ENCODE measurements around the gene SVIL. TPM values are rescaled to one million over a fixed set of nuclear protein-coding genes. Genes with fewer than 3 reads are reported as not detected.
A peak's percentile ranks its signal among the peaks of the same experiment; 100 is the strongest.
"Not testable (repeated sequence)": the region's sequence is repeated elsewhere in the genome, so short reads cannot be mapped to it uniquely, and the experiment has no call there.

Gene SVIL
- total RNA-seq, 4 donors from 2014 or later = 1,040 to 1,354 (median 1,121) TPM

DNA sequence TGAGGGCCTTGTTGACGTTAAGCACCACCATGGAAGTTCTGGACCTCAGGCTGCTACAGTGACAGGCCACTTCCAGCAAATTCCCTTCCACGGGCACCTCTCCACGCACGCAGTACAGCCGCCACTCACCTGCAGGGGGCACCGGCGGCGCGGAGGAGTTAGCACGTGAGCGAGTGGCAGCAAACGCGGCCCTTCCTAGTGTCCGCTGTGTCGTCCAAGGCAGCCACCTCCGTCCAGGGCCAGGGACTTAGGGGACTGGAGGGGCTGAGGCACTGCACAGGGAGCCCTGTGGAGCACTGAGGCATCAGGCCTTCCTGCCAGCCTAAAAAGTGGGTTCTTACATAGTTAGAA, 164.4 kb downstream of the SVIL start:
- H3K27ac ChIP-seq = peak overlapping the region; percentile 69 to 86 (median 82)

DNA sequence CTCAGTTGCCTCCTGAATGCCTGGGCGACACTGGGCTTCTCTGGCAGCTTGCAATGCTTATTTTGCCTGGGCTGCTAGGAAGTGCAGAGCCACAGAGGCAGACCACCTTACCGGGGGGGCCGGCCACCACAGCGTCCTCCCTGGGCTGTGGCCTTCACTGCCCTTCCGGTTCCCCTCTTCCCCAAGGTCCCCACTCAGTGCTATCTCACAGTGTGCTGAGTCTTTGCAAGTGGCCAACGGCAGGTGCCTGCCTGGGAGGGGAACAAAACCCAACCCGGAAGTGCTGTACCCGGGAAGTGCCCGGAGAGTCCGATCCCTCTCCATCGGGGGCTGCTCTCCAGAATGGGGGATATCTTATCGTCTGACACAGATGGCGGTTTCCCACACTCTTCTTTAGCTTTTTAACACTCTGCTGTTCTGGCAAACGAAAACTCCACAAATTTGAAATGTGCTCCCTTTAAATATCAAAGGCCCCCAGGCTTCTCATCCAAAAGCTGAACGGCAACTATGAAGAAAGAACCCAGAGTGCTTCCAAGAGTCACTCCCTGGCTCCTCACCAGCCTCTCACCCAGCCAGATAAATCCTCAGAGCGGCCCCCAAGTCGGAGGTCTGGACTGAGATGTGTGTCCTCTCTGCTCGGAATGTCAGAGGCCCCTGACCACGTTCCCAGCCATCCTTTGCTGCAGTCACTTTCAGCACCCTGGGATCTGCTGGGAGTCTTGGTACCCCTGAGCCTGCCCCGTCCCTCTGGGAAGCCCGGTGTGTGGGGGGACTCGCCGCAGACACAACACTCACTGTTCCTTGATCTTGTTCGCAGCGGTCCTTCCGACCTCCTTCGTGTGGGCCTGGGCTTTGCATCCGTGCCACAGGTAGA, 165.1 kb downstream of the SVIL start:
- ATAC-seq (no peak), DNase-seq (peak in 1 of 2 donors; percentile 26)
- in situ Hi-C loops (cut with MboI; ENCODE audit: low sequenced_read_pairs in 4 of 4) = no loop called here
- TF ChIP-seq, protein P1, sequence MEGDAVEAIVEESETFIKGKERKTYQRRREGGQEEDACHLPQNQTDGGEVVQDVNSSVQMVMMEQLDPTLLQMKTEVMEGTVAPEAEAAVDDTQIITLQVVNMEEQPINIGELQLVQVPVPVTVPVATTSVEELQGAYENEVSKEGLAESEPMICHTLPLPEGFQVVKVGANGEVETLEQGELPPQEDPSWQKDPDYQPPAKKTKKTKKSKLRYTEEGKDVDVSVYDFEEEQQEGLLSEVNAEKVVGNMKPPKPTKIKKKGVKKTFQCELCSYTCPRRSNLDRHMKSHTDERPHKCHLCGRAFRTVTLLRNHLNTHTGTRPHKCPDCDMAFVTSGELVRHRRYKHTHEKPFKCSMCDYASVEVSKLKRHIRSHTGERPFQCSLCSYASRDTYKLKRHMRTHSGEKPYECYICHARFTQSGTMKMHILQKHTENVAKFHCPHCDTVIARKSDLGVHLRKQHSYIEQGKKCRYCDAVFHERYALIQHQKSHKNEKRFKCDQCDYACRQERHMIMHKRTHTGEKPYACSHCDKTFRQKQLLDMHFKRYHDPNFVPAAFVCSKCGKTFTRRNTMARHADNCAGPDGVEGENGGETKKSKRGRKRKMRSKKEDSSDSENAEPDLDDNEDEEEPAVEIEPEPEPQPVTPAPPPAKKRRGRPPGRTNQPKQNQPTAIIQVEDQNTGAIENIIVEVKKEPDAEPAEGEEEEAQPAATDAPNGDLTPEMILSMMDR (IDR thresholded peaks at IDR 0.05 in 4 of 5, conservative IDR thresholded peaks at IDR 0.05 in 1 of 5) = no peak
- no peak for TF ChIP-seq POLR2A (IDR thresholded peaks at IDR 0.05)
- Histone ChIP-seq H3K4me1 (peaks cover 64 to 73% of the 10 kb centered on the region in 2 donors), H3K4me3 (no peak overlapping the region), H3K27ac (peak overlapping the region; percentile 69 to 86 (median 82)), H3K27me3 (no peaks in the 10 kb centered on the region), H3K9me3 (no peaks in the 10 kb centered on the region), H3K36me3 (peaks cover 0 to 95% of the 10 kb centered on the region in 2 donors)
- intact Hi-C loops (cut with DNase I; ENCODE audit: low total_unique reads) = no loop called here

More for the DNA sequence above, 164.4 kb downstream of the SVIL start:
- intact Hi-C loops (cut with DNase I; ENCODE audit: low total_unique reads) (no loop called here), in situ Hi-C loops (cut with MboI; ENCODE audit: low sequenced_read_pairs in 4 of 4) (no loop called here)
- TF ChIP-seq POLR2A (IDR thresholded peaks at IDR 0.05) = no peak
- TF ChIP-seq, protein P1 (IDR thresholded peaks at IDR 0.05 in 4 of 5, conservative IDR thresholded peaks at IDR 0.05 in 1 of 5) = peak; percentile 12 to 62 (median 59)
- H3K27me3 ChIP-seq = no peaks in the 10 kb centered on the region
- no peak overlapping the region for H3K4me3 ChIP-seq
- H3K4me1 ChIP-seq = peaks cover 65 to 74% of the 10 kb centered on the region in 2 donors
- ATAC-seq = peak in 1 of 2 donors; percentile 4
- H3K9me3 ChIP-seq = no peaks in the 10 kb centered on the region
- DNase-seq = peak in 1 of 2 donors; percentile 61
- H3K36me3 ChIP-seq = peaks cover 0 to 94% of the 10 kb centered on the region in 2 donors

DNA sequence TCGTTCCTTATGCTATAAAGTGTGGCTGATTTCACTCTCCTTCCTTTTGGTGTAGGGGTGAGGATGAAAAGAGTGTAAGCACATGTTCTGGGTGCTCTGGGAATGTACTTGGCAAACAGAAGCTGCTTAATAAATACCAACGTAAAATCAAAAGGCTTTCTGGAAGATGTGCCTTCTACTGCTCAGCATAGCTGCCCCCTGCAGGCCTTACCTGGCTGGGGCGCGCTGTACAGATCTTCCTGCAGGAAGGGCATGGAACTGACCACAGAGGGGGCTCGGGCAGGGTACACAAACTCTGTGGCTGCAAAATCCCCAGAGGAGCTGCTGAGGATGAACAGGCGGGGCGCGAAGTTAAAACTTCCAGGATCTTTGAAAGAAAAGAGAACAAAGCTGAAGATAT, 169.4 kb downstream of the SVIL start:
- TF ChIP-seq, protein P1 (IDR thresholded peaks at IDR 0.05 in 4 of 5, conservative IDR thresholded peaks at IDR 0.05 in 1 of 5) = peak in 3 of 5 experiments; percentile 27 to 51 (median 33)
- no peak for TF ChIP-seq POLR2A (IDR thresholded peaks at IDR 0.05)
- in situ Hi-C loops (cut with MboI; ENCODE audit: low sequenced_read_pairs in 4 of 4) (no loop called here), intact Hi-C loops (cut with DNase I; ENCODE audit: low total_unique reads) (no loop called here)
- no peaks in the 10 kb centered on the region for H3K27me3 ChIP-seq
- H3K36me3 ChIP-seq = peaks cover 8 to 93% of the 10 kb centered on the region in 2 donors
- peaks cover 43 to 46% of the 10 kb centered on the region in 2 donors for H3K4me1 ChIP-seq
- H3K4me3 ChIP-seq = no peak overlapping the region
- H3K27ac ChIP-seq = peak overlapping the region; percentile 73 to 86 (median 83)
- DNase-seq (no peak), ATAC-seq (no peak)
- no peaks in the 10 kb centered on the region for H3K9me3 ChIP-seq

DNA sequence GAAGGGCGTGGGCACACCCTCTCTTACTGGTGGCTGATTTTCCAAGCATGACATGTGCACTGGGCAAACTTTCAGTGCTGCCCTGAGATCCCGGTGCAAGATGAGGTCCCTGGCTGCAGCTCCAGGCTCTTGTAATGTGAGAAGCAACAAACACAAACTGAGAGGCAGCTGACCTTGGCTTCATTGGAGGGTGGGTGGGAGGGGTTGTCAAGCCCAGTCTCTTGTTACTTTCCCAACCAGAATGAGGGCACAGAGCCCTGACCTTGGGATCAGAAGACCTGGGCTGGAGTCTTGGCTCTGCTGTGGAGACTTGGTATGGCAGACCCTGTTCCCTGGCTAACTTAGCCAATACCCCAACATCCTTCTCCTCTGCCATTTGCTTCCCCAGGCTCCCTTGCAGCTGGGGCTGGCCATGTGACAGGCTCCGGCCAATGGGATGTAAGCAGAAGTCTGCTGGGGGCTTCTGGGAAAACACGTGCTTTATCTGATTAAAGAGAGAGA, 170.1 kb downstream of the SVIL start:
- H3K27ac ChIP-seq = peak overlapping the region; percentile 73 to 86 (median 83)
- H3K9me3 ChIP-seq; in situ Hi-C loops (cut with MboI; ENCODE audit: low sequenced_read_pairs in 4 of 4); H3K27me3 ChIP-seq; intact Hi-C loops (cut with DNase I; ENCODE audit: low total_unique reads); H3K4me3 ChIP-seq: not testable (repeated sequence)
- ATAC-seq = peak; percentile 64 to 81
- peaks cover 38 to 41% of the 10 kb centered on the region in 2 donors for H3K4me1 ChIP-seq
- peaks cover 10 to 93% of the 10 kb centered on the region in 2 donors for H3K36me3 ChIP-seq
- peak; percentile 64 to 93 for DNase-seq

DNA sequence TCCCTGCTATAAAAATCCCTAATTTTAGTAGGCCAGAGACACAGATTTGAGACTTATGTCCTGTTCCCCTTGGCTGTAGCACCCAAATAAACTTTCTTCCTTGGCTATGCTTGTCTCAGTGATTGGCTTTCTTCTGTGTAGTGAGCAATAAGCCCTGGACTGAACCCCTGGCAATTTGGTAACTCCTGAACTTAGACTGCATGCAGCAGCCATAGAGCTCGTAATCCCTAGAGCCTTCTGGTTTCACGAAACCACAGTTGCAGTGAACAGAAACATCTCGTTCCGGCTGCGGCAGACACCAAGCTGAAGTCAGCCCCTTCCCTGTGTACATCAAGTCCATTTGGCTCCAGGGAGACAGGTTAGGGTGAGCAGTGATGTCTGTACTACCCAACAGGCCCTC, 173.7 kb downstream of the SVIL start:
- Histone ChIP-seq H3K36me3 (peaks cover 10 to 89% of the 10 kb centered on the region in 2 donors), H3K9me3 (no peaks in the 10 kb centered on the region), H3K27ac (peak overlapping the region; percentile 22 to 82 (median 52)), H3K27me3 (no peaks in the 10 kb centered on the region), H3K4me1 (peaks cover 11 to 24% of the 10 kb centered on the region in 2 donors), H3K4me3 (no peak overlapping the region)
- ATAC-seq = no peak
- intact Hi-C loops (cut with DNase I; ENCODE audit: low total_unique reads) (no loop called here), in situ Hi-C loops (cut with MboI; ENCODE audit: low sequenced_read_pairs in 4 of 4) (no loop called here)
- no peak for DNase-seq
- no peak for TF ChIP-seq POLR2A (IDR thresholded peaks at IDR 0.05)
- TF ChIP-seq, protein P1 (IDR thresholded peaks at IDR 0.05 in 4 of 5, conservative IDR thresholded peaks at IDR 0.05 in 1 of 5) = no peak

DNA sequence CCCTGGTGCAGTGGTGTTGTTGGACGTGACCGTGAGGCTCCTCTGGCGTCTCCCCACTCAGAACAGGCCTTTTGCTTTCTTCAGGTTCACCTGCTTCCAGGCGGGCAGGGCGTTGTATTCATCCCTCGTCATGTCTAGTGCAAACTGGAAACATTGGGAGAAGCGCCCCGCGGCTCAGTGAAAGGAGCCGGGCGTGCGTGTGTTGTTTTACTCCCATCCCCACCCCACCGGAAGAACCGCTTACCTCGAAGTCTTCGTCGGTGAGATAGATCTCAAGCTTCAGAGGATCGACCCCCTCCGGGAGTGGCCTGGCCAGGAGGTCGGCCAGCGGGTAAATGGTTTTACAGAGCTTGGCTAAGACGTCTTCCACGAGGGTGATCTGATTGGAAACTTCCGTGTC, 176.6 kb downstream of the SVIL start:
- intact Hi-C loops (cut with DNase I; ENCODE audit: low total_unique reads); DNase-seq; H3K4me3 ChIP-seq; H3K27ac ChIP-seq; in situ Hi-C loops (cut with MboI; ENCODE audit: low sequenced_read_pairs in 4 of 4); ATAC-seq; H3K9me3 ChIP-seq; H3K27me3 ChIP-seq; H3K4me1 ChIP-seq: not testable (repeated sequence)
- H3K36me3 ChIP-seq = peaks cover 8 to 62% of the 10 kb centered on the region in 2 donors
